ENCODE data around the gene LINGO1. TPM values are rescaled to one million over a fixed set of nuclear protein-coding genes. Genes with fewer than 3 reads are reported as not detected.

Gene LINGO1
- total and polyA plus RNA-seq, 5 donors: 5.1 to 12.1 (median 8.1) TPM

DNA sequence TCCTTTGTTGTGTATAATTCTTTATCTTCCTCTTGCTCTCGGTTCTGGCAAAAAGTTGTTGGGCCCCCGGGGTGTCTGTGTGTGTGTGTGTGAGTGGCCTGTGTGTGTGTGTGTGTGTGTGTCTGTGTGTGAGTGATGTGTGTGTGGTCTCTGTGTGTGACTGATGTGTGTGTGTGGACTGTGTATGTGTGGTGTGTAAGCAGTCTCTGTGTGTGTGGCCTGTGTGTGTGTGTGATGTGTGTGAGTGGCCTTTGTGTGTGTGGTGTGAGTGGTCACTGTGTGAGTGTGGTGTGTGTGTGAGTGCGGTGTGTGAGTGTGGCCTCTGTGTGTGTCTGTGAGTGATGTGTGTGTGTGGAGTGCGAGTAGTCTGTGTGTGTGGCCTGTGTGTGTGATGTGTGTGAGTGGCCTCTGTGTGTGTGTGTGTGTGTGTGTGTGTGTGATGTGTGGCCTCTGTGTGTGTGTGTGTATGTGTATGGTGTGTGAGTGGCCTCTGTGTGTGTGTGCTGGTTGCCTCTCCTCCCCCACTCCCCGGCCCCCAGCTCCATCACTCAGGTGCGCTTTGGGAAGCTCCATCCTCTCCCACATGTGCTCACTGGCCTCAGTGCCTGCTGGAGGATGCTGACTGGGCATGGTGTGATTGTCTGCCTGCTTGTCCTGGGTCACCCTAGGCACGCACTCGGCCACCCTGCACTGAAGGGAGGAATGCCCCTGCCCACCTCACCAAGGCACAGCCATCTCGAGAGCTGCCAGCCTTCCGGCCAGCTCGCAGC, 8.8 kb downstream of the LINGO1 start:
- Histone ChIP-seq H3K27me3 (ENCODE audit: control insufficient read depth, insufficient read depth) (no peaks in the 10 kb centered on the region), H3K4me1 (ENCODE audit: control insufficient read depth, insufficient read depth, low read length) (no peaks in the 10 kb centered on the region), H3K27ac (ENCODE audit: low read length) (no peak overlapping the region), H3K4me3 (ENCODE audit: low read length) (no peak overlapping the region), H3K9me3 (ENCODE audit: control insufficient read depth, low read length) (no peaks in the 10 kb centered on the region)
- DNase-seq (peak in 2 of 3 donors; percentile 11 to 41), ATAC-seq (no peak)
- 81% methylated on average over 11 of the region's 11 CpGs for WGBS
- intact Hi-C loops (cut with DNase I): no loop called here

DNA sequence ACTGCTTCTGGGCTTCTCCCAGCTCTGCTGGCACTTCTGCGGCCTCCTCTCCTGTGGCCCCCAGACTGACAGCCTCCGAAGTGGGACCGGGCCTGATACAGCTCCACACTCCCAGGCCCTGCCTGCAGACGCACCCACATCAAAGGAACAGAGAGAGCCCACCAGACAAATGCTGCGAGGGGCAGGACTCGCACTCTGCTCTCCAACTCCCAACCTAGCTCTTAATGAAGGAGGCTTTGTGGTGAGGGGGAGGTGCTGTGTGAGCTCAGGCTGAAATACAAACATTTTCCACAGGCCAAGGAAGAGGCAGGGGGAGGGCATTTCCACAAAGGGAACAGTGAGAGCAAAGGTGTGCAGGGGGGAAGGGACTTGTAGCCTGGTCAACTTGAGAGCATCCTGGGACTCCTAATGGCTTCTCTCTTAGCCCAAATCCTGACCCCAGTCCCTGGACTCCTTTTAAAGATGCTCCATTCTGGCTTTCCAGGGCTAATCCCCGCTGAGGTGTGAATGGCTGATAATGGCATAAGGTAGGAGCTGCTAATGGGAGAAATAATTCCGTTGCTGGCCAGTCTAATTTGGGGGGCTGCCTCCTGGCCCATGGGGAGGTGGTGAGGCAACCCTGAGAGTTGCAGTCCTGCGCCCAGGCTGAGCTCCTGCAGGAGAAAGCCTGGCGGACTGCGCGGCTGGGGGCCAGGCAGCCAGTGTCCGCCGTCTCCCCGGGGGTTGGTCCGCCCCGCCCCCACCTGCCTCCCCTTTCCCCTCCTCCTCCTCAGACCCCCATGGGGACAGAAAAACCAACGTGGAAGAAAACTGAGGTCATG, 9.6 kb downstream of the LINGO1 start:
- 59% methylated on average over 18 of the region's 18 CpGs for WGBS
- ATAC-seq: peak in 1 of 2 donors; percentile 37
- Histone ChIP-seq H3K4me3 (ENCODE audit: low read length) (no peak overlapping the region), H3K27ac (ENCODE audit: low read length) (no peak overlapping the region), H3K4me1 (ENCODE audit: control insufficient read depth, insufficient read depth, low read length) (no peaks in the 10 kb centered on the region), H3K27me3 (ENCODE audit: control insufficient read depth, insufficient read depth) (no peaks in the 10 kb centered on the region), H3K9me3 (ENCODE audit: control insufficient read depth, low read length) (no peaks in the 10 kb centered on the region)
- peak in 1 of 3 donors; percentile 31 for DNase-seq
- intact Hi-C loops (cut with DNase I): no loop called here

DNA sequence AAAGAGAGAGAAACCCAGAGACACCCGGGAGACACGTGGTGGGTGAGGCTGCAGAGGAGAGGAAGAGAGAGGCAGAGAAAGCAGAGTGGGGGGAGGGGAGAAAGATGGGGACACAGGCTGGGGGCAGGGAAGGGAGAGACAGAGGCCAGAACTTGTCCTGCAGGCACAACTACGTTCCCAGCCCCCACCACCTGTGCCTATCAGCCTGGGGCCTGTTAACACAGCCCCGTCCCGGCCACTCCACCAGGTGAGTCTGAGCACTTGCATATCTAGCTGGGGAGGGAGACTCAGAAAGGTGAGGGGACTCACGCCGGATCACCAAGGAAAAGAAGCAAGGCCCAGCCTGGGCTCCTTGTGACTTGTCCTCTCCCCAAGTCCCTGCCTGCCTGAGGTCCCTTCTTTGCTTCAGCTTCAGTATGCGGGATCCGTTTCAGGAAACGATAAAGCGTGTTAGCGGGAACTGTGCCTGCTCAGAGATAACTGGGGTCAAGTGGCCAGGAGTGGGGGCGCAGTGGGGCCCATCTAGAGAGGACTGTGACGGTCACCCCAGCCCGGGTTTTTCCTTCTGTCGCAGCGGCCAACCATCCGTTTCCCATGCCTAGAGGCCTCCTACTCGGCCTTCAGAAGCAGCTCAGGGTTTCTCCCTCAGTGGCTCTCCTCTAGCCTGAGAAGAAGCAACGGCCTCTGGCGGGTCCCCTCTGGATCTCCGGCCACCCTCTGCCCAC, 10.3 kb downstream of the LINGO1 start:
- DNase-seq: peak in 2 of 3 donors; percentile 66 to 69
- 29% methylated on average over 22 of the region's 22 CpGs for WGBS
- Histone ChIP-seq H3K9me3 (ENCODE audit: control insufficient read depth, low read length) (no peaks in the 10 kb centered on the region), H3K27me3 (ENCODE audit: control insufficient read depth, insufficient read depth) (no peaks in the 10 kb centered on the region), H3K27ac (ENCODE audit: low read length) (no peak overlapping the region), H3K4me3 (ENCODE audit: low read length) (no peak overlapping the region), H3K4me1 (ENCODE audit: control insufficient read depth, insufficient read depth, low read length) (no peaks in the 10 kb centered on the region)
- peak in 1 of 2 donors; percentile 48 for ATAC-seq
- intact Hi-C loops (cut with DNase I): no loop called here

DNA sequence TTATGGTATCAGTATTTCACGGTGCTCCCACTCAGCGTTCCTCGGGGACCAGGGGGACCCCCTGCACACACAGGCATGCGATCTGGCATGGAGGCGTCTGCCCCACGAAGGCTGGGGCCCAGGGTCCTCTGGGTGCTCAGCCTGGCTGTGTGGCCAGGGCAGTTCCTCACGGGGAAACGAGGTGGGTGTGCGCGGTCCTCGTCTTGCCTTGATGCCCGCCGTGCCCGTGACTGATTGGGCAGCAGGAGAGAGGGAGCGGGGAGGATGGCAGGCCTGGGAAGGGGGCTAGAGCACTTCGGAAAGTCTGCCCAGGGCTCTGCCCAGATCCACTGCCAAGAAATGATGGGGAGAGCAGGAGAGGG, 10.9 kb downstream of the LINGO1 start:
- intact Hi-C loops (cut with DNase I): no loop called here
- Histone ChIP-seq H3K4me1 (ENCODE audit: control insufficient read depth, insufficient read depth, low read length) (no peaks in the 10 kb centered on the region), H3K9me3 (ENCODE audit: control insufficient read depth, low read length) (no peaks in the 10 kb centered on the region), H3K27me3 (ENCODE audit: control insufficient read depth, insufficient read depth) (no peaks in the 10 kb centered on the region), H3K4me3 (ENCODE audit: low read length) (no peak overlapping the region), H3K27ac (ENCODE audit: low read length) (no peak overlapping the region)
- WGBS: 85% methylated on average over 16 of the region's 16 CpGs
- ATAC-seq (no peak), DNase-seq (peak in 2 of 3 donors; percentile 27 to 48)

DNA sequence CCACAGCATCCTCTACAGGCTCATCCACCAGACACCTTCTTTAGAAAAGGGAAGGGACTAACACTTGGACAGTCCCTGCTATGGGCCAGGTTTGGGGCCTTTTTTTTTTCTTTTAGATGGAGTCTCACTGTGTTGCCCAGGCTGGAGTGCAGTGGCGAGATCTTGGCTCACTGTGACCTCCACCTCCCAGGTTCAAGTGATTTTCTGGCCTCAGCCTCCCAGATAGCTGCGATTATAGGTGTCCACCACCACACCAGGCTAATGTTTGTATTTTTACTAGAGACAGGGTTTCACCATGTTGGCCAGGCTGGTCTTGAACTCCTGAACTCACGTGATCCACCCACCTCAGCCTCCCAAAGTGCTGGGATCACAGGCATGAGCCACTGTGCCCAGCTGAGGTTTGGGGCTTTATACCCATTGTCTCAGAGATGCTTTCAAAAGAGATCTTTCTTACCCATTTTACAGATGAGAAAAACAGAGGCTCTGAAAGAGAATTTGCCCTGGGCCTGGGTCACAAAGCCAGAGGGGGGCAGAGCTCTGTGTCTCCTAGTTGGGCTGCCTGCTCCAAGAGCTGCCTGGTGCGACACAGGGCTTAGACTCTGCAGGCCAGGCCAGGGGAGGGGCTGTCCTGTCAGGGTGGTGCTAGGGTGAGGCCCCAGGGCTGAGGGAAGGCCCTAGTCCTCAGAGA, 11.6 kb downstream of the LINGO1 start:
- intact Hi-C loops (cut with DNase I): no loop called here
- ATAC-seq (no peak), DNase-seq (peak in 2 of 3 donors; percentile 7 to 51)
- H3K27me3 ChIP-seq (ENCODE audit: control insufficient read depth, insufficient read depth): no peaks in the 10 kb centered on the region
- no peaks in the 10 kb centered on the region for H3K9me3 ChIP-seq (ENCODE audit: control insufficient read depth, low read length)
- H3K4me3 ChIP-seq (ENCODE audit: low read length): no peak overlapping the region
- no peaks in the 10 kb centered on the region for H3K4me1 ChIP-seq (ENCODE audit: control insufficient read depth, insufficient read depth, low read length)
- no peak overlapping the region for H3K27ac ChIP-seq (ENCODE audit: low read length)
- WGBS: 96% methylated on average over 4 of the region's 4 CpGs

DNA sequence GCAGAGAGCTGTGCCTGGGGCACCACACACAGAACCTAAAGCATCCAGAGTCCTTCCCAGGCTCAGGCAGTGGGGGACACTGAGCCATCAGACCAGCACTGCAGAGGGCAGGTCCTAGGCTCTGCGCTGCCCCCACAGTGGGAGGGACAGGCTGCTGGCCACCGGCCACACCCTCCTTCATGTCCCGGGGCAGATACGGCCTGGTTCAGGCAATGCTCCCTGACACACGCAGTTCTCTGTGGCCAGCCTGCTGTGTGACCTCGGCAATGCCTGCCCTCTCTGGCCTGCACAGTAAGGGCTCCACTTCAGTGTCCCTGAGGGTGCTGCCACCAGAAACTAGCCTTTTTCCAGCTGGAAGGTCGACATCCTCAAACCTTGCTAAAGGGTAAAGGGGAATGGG, 12.4 kb downstream of the LINGO1 start:
- DNase-seq (peak in 2 of 3 donors; percentile 33 to 61), ATAC-seq (peak in 1 of 2 donors; percentile 41)
- Histone ChIP-seq H3K4me3 (ENCODE audit: low read length) (no peak overlapping the region), H3K27me3 (ENCODE audit: control insufficient read depth, insufficient read depth) (no peaks in the 10 kb centered on the region), H3K9me3 (ENCODE audit: control insufficient read depth, low read length) (no peaks in the 10 kb centered on the region), H3K4me1 (ENCODE audit: control insufficient read depth, insufficient read depth, low read length) (no peaks in the 10 kb centered on the region), H3K27ac (ENCODE audit: low read length) (no peak overlapping the region)
- intact Hi-C loops (cut with DNase I): no loop called here
- 61% methylated on average over 7 of the region's 7 CpGs for WGBS

DNA sequence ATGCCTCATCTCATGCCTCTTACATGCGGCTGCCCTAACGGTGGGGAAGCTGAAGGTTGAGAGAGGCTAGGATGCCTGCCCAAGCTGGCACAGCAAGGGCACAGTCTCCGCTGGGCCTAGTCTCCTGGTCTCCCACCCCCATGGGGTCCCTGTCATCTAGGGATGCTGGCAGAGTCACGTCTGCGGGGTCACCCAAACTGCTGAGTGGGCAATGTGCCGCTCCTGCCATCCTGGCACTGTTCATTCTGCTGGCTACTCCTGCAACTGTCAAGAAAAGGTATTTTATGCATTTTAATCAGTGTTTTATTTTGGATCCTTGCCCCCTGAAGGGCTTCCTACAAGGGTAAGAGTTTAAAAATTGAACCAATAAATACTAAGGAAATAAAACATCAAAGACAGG, 12.8 kb downstream of the LINGO1 start:
- no peak for ATAC-seq
- DNase-seq: peak in 2 of 3 donors; percentile 19 to 26
- WGBS: 79% methylated on average over 6 of the region's 6 CpGs
- no peaks in the 10 kb centered on the region for H3K4me1 ChIP-seq (ENCODE audit: control insufficient read depth, insufficient read depth, low read length)
- H3K27me3 ChIP-seq (ENCODE audit: control insufficient read depth, insufficient read depth): no peaks in the 10 kb centered on the region
- H3K27ac ChIP-seq (ENCODE audit: low read length): no peak overlapping the region
- intact Hi-C loops (cut with DNase I): no loop called here
- no peaks in the 10 kb centered on the region for H3K9me3 ChIP-seq (ENCODE audit: control insufficient read depth, low read length)
- H3K4me3 ChIP-seq (ENCODE audit: low read length): no peak overlapping the region

DNA sequence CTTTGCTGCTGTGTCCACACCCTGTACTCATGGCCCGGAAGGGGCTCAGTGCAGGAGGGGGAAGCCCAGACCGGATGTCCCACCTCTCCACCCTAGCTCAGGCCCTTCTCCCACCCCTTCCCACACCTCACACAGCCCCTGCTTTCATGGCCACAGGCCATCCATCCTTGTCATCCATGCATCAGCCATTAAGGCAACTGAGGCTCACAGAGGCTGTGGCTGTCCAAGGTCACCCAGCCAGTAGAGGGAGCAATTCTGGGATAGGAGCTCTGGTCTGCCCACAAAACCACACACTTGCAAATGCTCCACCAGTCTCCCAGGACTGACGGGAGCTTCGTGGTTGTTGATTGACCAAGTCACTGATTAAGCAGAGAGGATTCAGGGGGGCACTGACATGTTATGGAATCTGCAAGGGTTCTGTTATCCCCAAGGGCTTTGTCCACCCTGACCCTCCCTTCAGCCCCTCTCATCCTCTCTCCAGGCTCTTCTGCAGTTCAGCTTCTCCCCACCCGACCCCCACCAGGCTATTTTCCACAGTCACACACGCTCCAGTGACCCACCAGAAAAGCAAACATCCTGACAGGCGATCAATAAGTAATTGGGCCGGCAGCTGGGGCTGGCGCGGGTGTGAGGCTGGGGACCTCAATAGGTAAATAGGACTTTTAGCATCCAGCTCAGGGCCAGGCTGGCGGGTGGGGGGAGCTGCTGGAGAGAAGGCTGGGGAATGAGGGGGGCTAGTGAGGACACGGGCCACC, 15.1 kb downstream of the LINGO1 start:
- no peak overlapping the region for H3K4me3 ChIP-seq (ENCODE audit: low read length)
- intact Hi-C loops (cut with DNase I): no loop called here
- H3K9me3 ChIP-seq (ENCODE audit: control insufficient read depth, low read length): no peaks in the 10 kb centered on the region
- WGBS: 88% methylated on average over 12 of the region's 12 CpGs
- no peaks in the 10 kb centered on the region for H3K4me1 ChIP-seq (ENCODE audit: control insufficient read depth, insufficient read depth, low read length)
- ATAC-seq: no peak
- H3K27me3 ChIP-seq (ENCODE audit: control insufficient read depth, insufficient read depth): no peaks in the 10 kb centered on the region
- DNase-seq: peak in 2 of 3 donors; percentile 26 to 32
- H3K27ac ChIP-seq (ENCODE audit: low read length): no peak overlapping the region

DNA sequence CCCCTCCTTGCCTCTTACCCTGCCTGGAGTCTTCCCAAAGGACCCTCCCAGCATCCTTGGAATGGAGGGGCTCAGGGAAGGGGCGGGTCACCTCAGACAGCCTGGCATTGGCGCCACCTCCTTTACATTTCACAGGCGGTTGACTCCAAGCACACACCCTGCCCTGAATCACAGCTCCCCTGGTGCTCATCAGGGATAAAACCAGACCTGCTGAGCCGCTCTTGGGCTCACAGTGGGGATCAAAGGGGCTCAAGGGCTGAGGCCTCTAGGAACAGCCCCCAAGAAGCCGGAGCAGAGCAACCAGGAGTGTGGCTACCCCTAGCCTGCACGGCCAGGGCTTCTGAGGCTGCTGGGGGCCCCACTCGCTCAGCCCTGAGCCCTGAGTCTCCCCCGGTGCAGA, 16.6 kb downstream of the LINGO1 start:
- 91% methylated on average over 8 of the region's 8 CpGs for WGBS
- intact Hi-C loops (cut with DNase I): no loop called here
- H3K4me1 ChIP-seq (ENCODE audit: control insufficient read depth, insufficient read depth, low read length): no peaks in the 10 kb centered on the region
- no peaks in the 10 kb centered on the region for H3K27me3 ChIP-seq (ENCODE audit: control insufficient read depth, insufficient read depth)
- DNase-seq (peak in 1 of 3 donors; percentile 28), ATAC-seq (no peak)
- no peaks in the 10 kb centered on the region for H3K9me3 ChIP-seq (ENCODE audit: control insufficient read depth, low read length)
- no peak overlapping the region for H3K4me3 ChIP-seq (ENCODE audit: low read length)
- no peak overlapping the region for H3K27ac ChIP-seq (ENCODE audit: low read length)

DNA sequence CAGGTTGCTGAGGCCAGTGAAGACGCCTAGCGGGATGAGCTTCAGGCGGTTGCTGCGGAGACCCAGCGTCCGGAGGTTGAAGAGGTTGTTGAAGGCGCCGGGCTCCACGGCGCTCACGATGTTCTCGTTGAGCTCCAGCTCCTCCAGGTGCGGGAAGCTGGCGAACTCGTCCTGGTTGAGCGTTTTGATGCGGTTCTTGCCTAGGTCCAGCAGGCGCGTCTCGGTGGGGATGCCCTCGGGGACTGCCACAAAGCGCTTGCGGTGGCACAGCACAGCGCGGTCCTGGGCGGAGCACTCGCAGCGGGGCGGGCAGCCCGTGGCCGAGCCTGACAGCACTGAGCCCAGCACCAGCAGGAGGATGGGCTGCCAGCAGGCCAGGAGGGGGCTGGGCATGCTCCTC, 17.2 kb downstream of the LINGO1 start:
- Histone ChIP-seq H3K27me3 (ENCODE audit: control insufficient read depth, insufficient read depth) (no peaks in the 10 kb centered on the region), H3K9me3 (ENCODE audit: control insufficient read depth, low read length) (no peaks in the 10 kb centered on the region), H3K4me1 (ENCODE audit: control insufficient read depth, insufficient read depth, low read length) (no peaks in the 10 kb centered on the region), H3K27ac (ENCODE audit: low read length) (no peak overlapping the region), H3K4me3 (ENCODE audit: low read length) (no peak overlapping the region)
- intact Hi-C loops (cut with DNase I): no loop called here
- ATAC-seq (no peak), DNase-seq (peak in 1 of 3 donors; percentile 37)
- WGBS: 97% methylated on average over 31 of the region's 31 CpGs
